ENCODE measurements around the gene SPRYD7. TPM values are rescaled to one million over a fixed set of nuclear protein-coding genes. Genes with fewer than 3 reads are reported as not detected.

The SPRYD7 gene
- polyA plus RNA-seq, 1 donor = 11.1 TPM

- H3K4me3 ChIP-seq (ENCODE audit: low read length) = no peak overlapping the region
- H3K27me3 ChIP-seq (ENCODE audit: control insufficient read depth, insufficient read depth, low read length) = no peaks in the 10 kb centered on the region
- no peaks in the 10 kb centered on the region for H3K9me3 ChIP-seq (ENCODE audit: control insufficient read depth, low read depth, low read length)
- DNase-seq = no peak
- no peaks in the 10 kb centered on the region for H3K4me1 ChIP-seq (ENCODE audit: control insufficient read depth, insufficient read depth, low read length)
- no peaks in the 10 kb centered on the region for H3K36me3 ChIP-seq (ENCODE audit: control insufficient read depth, insufficient read depth, low read length)
- no peak overlapping the region for H3K27ac ChIP-seq (ENCODE audit: low read length)
- 100% methylated on average over 1 of the region's 8 CpGs for WGBS (ENCODE audit: insufficient coverage, low lambda C conversion rate)
Observed at GRCh38 chr13:49867834-49868233, 68.3 kb downstream of the SPRYD7 start.

- Histone ChIP-seq H3K9me3 (ENCODE audit: control insufficient read depth, low read depth, low read length) (no peaks in the 10 kb centered on the region), H3K27ac (ENCODE audit: low read length) (no peak overlapping the region), H3K36me3 (ENCODE audit: control insufficient read depth, insufficient read depth, low read length) (no peaks in the 10 kb centered on the region), H3K4me1 (ENCODE audit: control insufficient read depth, insufficient read depth, low read length) (no peaks in the 10 kb centered on the region), H3K27me3 (ENCODE audit: control insufficient read depth, insufficient read depth, low read length) (no peaks in the 10 kb centered on the region), H3K4me3 (ENCODE audit: low read length) (no peak overlapping the region)
- DNase-seq = no peak
- WGBS (ENCODE audit: insufficient coverage, low lambda C conversion rate) = no CpG with 5 or more reads among the region's 1 CpG
Observed at GRCh38 chr13:49865218-49865617, 70.9 kb downstream of the SPRYD7 start.

GRCh38 chr13:49864509-49864908, 71.6 kb downstream of the SPRYD7 start:
- Histone ChIP-seq H3K27ac (ENCODE audit: low read length) (no peak overlapping the region), H3K4me1 (ENCODE audit: control insufficient read depth, insufficient read depth, low read length) (no peaks in the 10 kb centered on the region)
- no peak for DNase-seq

More at GRCh38 chr13:49864509-49864908, 71.6 kb downstream of the SPRYD7 start:
- Histone ChIP-seq H3K9me3 (ENCODE audit: control insufficient read depth, low read depth, low read length) (no peaks in the 10 kb centered on the region), H3K4me3 (ENCODE audit: low read length) (no peak overlapping the region), H3K27me3 (ENCODE audit: control insufficient read depth, insufficient read depth, low read length) (no peaks in the 10 kb centered on the region), H3K36me3 (ENCODE audit: control insufficient read depth, insufficient read depth, low read length) (no peaks in the 10 kb centered on the region)

Other genes starting within 250 kb of the SPRYD7 start
- 43.1 TPM for gene EBPL, start 244.9 kb downstream of the SPRYD7 start, polyA plus RNA-seq
- gene KPNA3, start 143.7 kb downstream of the SPRYD7 start, polyA plus RNA-seq = 31.3 TPM
- gene TRIM13, start 60.7 kb upstream of the SPRYD7 start, polyA plus RNA-seq = 33.8 TPM
- gene KCNRG, start 79.1 kb upstream of the SPRYD7 start, polyA plus RNA-seq = 0.76 TPM